Ectodermal cell (in vitro differentiated cells): ENCODE measurements around the gene RPL32.

Experiments used
- H3K27ac ChIP-seq: 2 replicates; pipeline ENCODE4 v1.7.0; 2013; ENCODE audit warnings: mild to moderate bottlenecking, low read depth, low read length; ENCODE audit not compliant: insufficient read depth, poor library complexity, severe bottlenecking
- H3K27me3 ChIP-seq: 2 replicates; pipeline ENCODE4 v1.7.0; 2013; ENCODE audit warnings: mild to moderate bottlenecking, low read length; ENCODE audit not compliant: insufficient read depth, control insufficient read depth, poor library complexity, severe bottlenecking
- H3K36me3 ChIP-seq: one replicate; pipeline ENCODE4 v1.7.0; 2013; ENCODE audit warnings: low read length; ENCODE audit not compliant: control insufficient read depth, insufficient read depth
- H3K4me1 ChIP-seq: one replicate; pipeline ENCODE4 v1.7.0; 2013; ENCODE audit warnings: low read length; ENCODE audit not compliant: control insufficient read depth, insufficient read depth
- H3K4me3 ChIP-seq: 2 replicates; pipeline ENCODE4 v1.7.0; 2013; ENCODE audit warnings: low read depth, low read length, control low read depth; ENCODE audit not compliant: insufficient read depth
- H3K9me3 ChIP-seq: 2 replicates; pipeline ENCODE4 v1.7.0; 2013; ENCODE audit warnings: mild to moderate bottlenecking, low read length, moderate library complexity; ENCODE audit not compliant: control insufficient read depth
- WGBS, 2 experiments: methylation state at CpG; one replicate each; pipeline ENCODE4 v1.1.7; 2013; ENCODE audit warnings: missing lambda C conversion rate in 2 of 2; 5-methylcytosine and 5-hydroxymethylcytosine counted together

Gene RPL32

GRCh38 chr3:12832350-12833221 lies 8.8 kb downstream of the RPL32 start:
- Histone ChIP-seq H3K4me3 (no peak overlapping the region), H3K27me3 (no peaks in the 10 kb centered on the region), H3K27ac (no peak overlapping the region), H3K36me3 (peaks cover 33% of the 10 kb centered on the region), H3K9me3 (no peaks in the 10 kb centered on the region), H3K4me1 (no peaks in the 10 kb centered on the region)
- 93 to 95% methylated on average over 7 of the region's 7 CpGs for WGBS, 2 experiments

GRCh38 chr3:12831301-12831866 lies 10.0 kb downstream of the RPL32 start:
- Histone ChIP-seq H3K27ac (no peak overlapping the region), H3K9me3 (no peaks in the 10 kb centered on the region), H3K4me1 (no peaks in the 10 kb centered on the region), H3K4me3 (no peak overlapping the region), H3K27me3 (no peaks in the 10 kb centered on the region), H3K36me3 (peaks cover 23% of the 10 kb centered on the region)
- WGBS, 2 experiments, result 86 to 94% methylated on average over 5 of the region's 5 CpGs

- no peaks in the 10 kb centered on the region for H3K27me3 ChIP-seq
- H3K9me3 ChIP-seq, result no peaks in the 10 kb centered on the region
- peaks cover 17% of the 10 kb centered on the region for H3K36me3 ChIP-seq
- no peak overlapping the region for H3K27ac ChIP-seq
- no peak overlapping the region for H3K4me3 ChIP-seq
- H3K4me1 ChIP-seq, result no peaks in the 10 kb centered on the region
- WGBS, 2 experiments, result 93% methylated on average over 4 of the region's 4 CpGs
Measured at GRCh38 chr3:12830785-12831156, 10.6 kb downstream of the RPL32 start.

- Histone ChIP-seq H3K27me3 (no peaks in the 10 kb centered on the region), H3K4me1 (no peaks in the 10 kb centered on the region), H3K36me3 (peaks cover 15% of the 10 kb centered on the region), H3K9me3 (no peaks in the 10 kb centered on the region), H3K4me3 (no peak overlapping the region), H3K27ac (no peak overlapping the region)
- WGBS, 2 experiments, result 92 to 94% methylated on average over 17 of the region's 17 CpGs
Measured at GRCh38 chr3:12829886-12830784, 11.2 kb downstream of the RPL32 start.

DNA sequence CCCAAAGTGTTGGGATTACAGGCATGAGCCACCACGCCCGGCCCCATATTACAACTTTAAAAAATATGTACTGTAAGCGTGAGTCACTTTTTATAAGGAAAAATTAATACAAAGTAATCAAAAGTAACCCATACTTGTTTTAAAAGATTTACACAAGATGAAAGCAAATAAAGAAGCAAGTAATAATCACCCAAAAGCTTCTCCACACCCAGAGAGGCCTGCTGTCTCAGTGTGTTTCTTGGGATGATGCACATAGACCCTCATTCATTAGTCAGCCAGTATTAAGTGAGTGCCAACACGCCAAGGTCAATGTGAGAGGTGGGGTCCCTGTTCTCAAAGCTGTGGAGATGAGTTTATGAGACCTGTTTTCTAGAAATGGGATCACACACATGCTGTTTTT lies 12.0 kb downstream of the RPL32 start:
- Histone ChIP-seq H3K27me3 (no peaks in the 10 kb centered on the region), H3K27ac (no peak overlapping the region), H3K9me3 (no peaks in the 10 kb centered on the region), H3K4me3 (no peak overlapping the region), H3K4me1 (no peaks in the 10 kb centered on the region), H3K36me3 (peaks cover 14% of the 10 kb centered on the region)
- WGBS, 2 experiments, result 70 to 95% methylated on average over 1 to 3 of the region's 4 CpGs

DNA sequence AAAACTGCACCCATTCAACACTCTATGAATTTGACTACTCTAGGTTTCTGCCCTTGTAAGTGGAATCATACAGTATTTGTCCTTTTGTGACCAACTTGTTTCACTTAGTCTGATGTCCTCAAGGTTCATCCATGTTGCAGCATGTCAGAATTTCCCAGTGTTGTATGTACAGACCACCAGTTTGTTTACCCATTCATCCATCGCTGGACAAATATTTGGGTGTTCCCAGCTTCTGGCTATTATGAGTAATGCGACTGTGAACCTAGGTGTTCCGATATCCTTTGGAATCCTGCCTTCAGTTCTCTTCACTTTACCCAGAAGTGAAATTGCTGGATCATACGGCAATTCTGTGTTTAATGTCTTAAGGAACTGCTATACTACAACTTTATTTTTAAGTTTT lies 12.6 kb downstream of the RPL32 start:
- 97 to 98% methylated on average over 3 to 4 of the region's 4 CpGs for WGBS, 2 experiments
- no peaks in the 10 kb centered on the region for H3K27me3 ChIP-seq

DNA sequence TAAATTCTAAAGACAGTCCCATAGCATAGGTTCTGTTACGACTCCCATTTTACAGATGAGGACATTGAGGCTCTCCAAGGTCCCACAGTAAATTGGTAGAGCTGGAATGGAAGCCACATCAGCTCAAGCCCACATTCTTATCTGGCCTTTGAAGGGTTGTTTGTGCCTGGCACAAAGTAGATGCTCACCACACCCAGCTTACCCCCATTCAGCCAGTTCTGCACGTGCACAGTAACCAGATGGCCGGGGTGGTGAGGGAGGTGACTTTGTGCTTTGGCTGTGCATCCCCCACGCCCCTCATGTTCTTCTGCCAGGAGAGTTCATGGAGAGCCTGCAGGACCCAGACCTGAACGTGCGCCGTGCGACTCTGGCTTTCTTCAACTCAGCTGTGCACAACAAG lies 16.2 kb downstream of the RPL32 start:
- Histone ChIP-seq H3K27ac (no peak overlapping the region), H3K9me3 (no peaks in the 10 kb centered on the region), H3K27me3 (no peaks in the 10 kb centered on the region), H3K36me3 (no peaks in the 10 kb centered on the region), H3K4me3 (no peak overlapping the region), H3K4me1 (no peaks in the 10 kb centered on the region)
- 94 to 95% methylated on average over 8 of the region's 8 CpGs for WGBS, 2 experiments

More for the DNA sequence above, 12.6 kb downstream of the RPL32 start:
- Histone ChIP-seq H3K27ac (no peak overlapping the region), H3K4me3 (no peak overlapping the region), H3K4me1 (no peaks in the 10 kb centered on the region), H3K9me3 (no peaks in the 10 kb centered on the region), H3K36me3 (peaks cover 7% of the 10 kb centered on the region)

GRCh38 chr3:12824299-12824698 lies 17.1 kb downstream of the RPL32 start:
- Histone ChIP-seq H3K27me3 (no peaks in the 10 kb centered on the region), H3K4me3 (no peak overlapping the region), H3K36me3 (no peaks in the 10 kb centered on the region), H3K27ac (no peak overlapping the region), H3K9me3 (no peaks in the 10 kb centered on the region), H3K4me1 (no peaks in the 10 kb centered on the region)
- WGBS, 2 experiments, result 90 to 94% methylated on average over 7 of the region's 7 CpGs

DNA sequence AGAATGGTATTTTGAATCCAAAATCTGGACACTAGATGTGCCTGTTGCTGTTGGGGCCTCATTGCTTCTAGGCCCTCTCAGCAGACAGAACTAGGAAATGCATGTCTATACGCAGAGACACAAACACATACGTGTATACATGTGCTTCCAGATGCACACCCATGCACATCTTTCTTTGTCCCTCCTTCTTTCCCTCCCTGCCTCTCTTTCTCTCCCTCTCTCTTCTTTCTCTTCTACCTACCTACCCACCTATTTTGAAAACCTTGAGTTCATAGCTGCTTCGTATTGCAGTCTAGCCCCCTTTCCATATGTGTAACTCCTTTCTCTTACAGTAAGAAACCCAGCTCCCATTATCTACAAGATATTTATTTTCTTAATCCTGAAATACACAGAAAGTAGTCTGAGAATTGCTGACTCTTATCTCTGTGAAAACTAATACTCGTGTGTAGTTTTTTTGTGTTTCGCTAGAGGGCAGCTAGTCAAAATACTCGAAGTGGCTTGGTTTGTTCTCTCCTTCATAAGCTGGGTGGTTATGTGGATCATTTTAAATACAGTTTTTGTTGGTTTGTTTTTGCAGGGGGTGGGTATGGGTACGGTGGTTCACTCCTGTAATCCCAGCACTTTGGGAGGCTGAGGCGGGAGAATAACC lies 18.5 kb downstream of the RPL32 start:
- WGBS, 2 experiments, result 73 to 74% methylated on average over 7 of the region's 8 CpGs
- Histone ChIP-seq H3K9me3 (no peaks in the 10 kb centered on the region), H3K36me3 (no peaks in the 10 kb centered on the region)

More for the DNA sequence above, 18.5 kb downstream of the RPL32 start:
- Histone ChIP-seq H3K27ac (no peak overlapping the region), H3K4me3 (no peak overlapping the region), H3K27me3 (no peaks in the 10 kb centered on the region), H3K4me1 (no peaks in the 10 kb centered on the region)
